HG02870 (cell line): ENCODE data around the gene AARS2.
"Not testable (repeated sequence)": the region's sequence is repeated elsewhere in the genome, so short reads cannot be mapped to it uniquely, and the experiment has no call there.

Experiments
- ATAC-seq: cut with Tn5 transposase; IDR thresholded peaks from one replicate; pipeline ENCODE4 v1.9.1; 2021; ENCODE audit warnings: mild to moderate bottlenecking, moderate library complexity; ENCODE audit not compliant: unreplicated experiment

The AARS2 gene

GRCh38 chr6:44332585-44332984 lies 19.4 kb upstream of the AARS2 start:
- no peak for ATAC-seq

- no peak for ATAC-seq
Measured at GRCh38 chr6:44329858-44330257, 16.7 kb upstream of the AARS2 start.

- not testable (repeated sequence) for ATAC-seq
Measured at GRCh38 chr6:44328203-44328602, 15.1 kb upstream of the AARS2 start.

GRCh38 chr6:44327760-44328159 lies 14.6 kb upstream of the AARS2 start:
- ATAC-seq, result no peak

GRCh38 chr6:44327096-44327495 lies 13.9 kb upstream of the AARS2 start:
- ATAC-seq, result no peak

- ATAC-seq, result no peak
Measured at GRCh38 chr6:44321210-44321609, 8.1 kb upstream of the AARS2 start.

- not testable (repeated sequence) for ATAC-seq
Measured at GRCh38 chr6:44317136-44317631, 4.0 kb upstream of the AARS2 start.

GRCh38 chr6:44316481-44316880 lies 3.3 kb upstream of the AARS2 start:
- no peak for ATAC-seq

GRCh38 chr6:44315951-44316350 lies 2.8 kb upstream of the AARS2 start:
- no peak for ATAC-seq

- ATAC-seq, result no peak
Measured at GRCh38 chr6:44315516-44315915, 2.4 kb upstream of the AARS2 start.

GRCh38 chr6:44314657-44315056 lies 1.5 kb upstream of the AARS2 start:
- not testable (repeated sequence) for ATAC-seq

GRCh38 chr6:44311767-44312166 lies 1.4 kb downstream of the AARS2 start:
- no peak for ATAC-seq

GRCh38 chr6:44311304-44311703 lies 1.8 kb downstream of the AARS2 start:
- no peak for ATAC-seq

- ATAC-seq, result no peak
Measured at GRCh38 chr6:44310241-44310640, 2.9 kb downstream of the AARS2 start.

GRCh38 chr6:44309631-44310030 lies 3.5 kb downstream of the AARS2 start:
- no peak for ATAC-seq

- no peak for ATAC-seq
Measured at GRCh38 chr6:44309092-44309491, 4.1 kb downstream of the AARS2 start.

GRCh38 chr6:44307217-44307616 lies 5.9 kb downstream of the AARS2 start:
- no peak for ATAC-seq

GRCh38 chr6:44306710-44307109 lies 6.4 kb downstream of the AARS2 start:
- no peak for ATAC-seq

- ATAC-seq, result no peak
Measured at GRCh38 chr6:44305200-44305725, 7.9 kb downstream of the AARS2 start.

- no peak for ATAC-seq
Measured at GRCh38 chr6:44304282-44305199, 8.6 kb downstream of the AARS2 start.

- ATAC-seq, result no peak
Measured at GRCh38 chr6:44303842-44304241, 9.3 kb downstream of the AARS2 start.

- no peak for ATAC-seq
Measured at GRCh38 chr6:44302856-44303255, 10.3 kb downstream of the AARS2 start.
